CD4-positive, alpha-beta T cell (primary cell): Measurements from ENCODE around the gene SMIM28. TPM values are rescaled to one million over a fixed set of nuclear protein-coding genes. Genes with fewer than 3 reads are reported as not detected.
A peak's percentile ranks its signal among the peaks of the same experiment; 100 is the strongest.

Experiments used
- ATAC-seq: fragments of 200-7000 bp; cut with Tn5 transposase; one replicate; pipeline ENCODE4 v1.10.0; 2022; ENCODE audit warnings: mild to moderate bottlenecking; ENCODE audit not compliant: poor library complexity
- CTCF ChIA-PET: fragments of 350-600 bp; sonication (Branson Sonifier 250); formaldehyde crosslinking; loops from one replicate; lab custom pipeline; 2021; ENCODE audit warnings: antibody characterized with exemption, inconsistent platforms; lab: Charles Lee
- POLR2A ChIA-PET: fragments of 350-600 bp; sonication (Branson Sonifier 250); formaldehyde crosslinking; loops from one replicate; lab custom pipeline; 2021; ENCODE audit warnings: antibody characterized with exemption, inconsistent platforms; lab: Charles Lee
- DNase-seq, 14 experiments: peaks; one replicate each; pipeline ENCODE4 v3.0.0-alpha.2; 2013 to 2020; ENCODE audit warnings: mixed read lengths in 2 of 14
- H3K27ac ChIP-seq, 2 donors: one replicate each; pipeline versions ENCODE4 v1.5.1 to v1.7.0; 2013; ENCODE audit warnings: low read length in 2 of 2, low read depth in 1 of 2, mild to moderate bottlenecking in 1 of 2
- H3K27me3 ChIP-seq, 2 experiments: 1 replicate in 1 of 2; 2 replicates in 1 of 2; pipeline versions ENCODE4 v1.6.1 to v1.7.0; 2013; ENCODE audit warnings: low read length in 2 of 2, control low read depth in 1 of 2, mild to moderate bottlenecking in 1 of 2, moderate library complexity in 1 of 2; ENCODE audit not compliant: insufficient read depth in 2 of 2, control insufficient read depth in 1 of 2
- H3K36me3 ChIP-seq: one replicate; pipeline ENCODE4 v1.6.1; 2013; ENCODE audit warnings: low read length, control low read depth; ENCODE audit not compliant: insufficient read depth
- H3K4me1 ChIP-seq: one replicate; pipeline ENCODE4 v1.6.1; 2013; ENCODE audit warnings: low read length, control low read depth; ENCODE audit not compliant: insufficient read depth
- H3K4me3 ChIP-seq: one replicate; pipeline ENCODE4 v1.5.1; 2013; ENCODE audit warnings: mild to moderate bottlenecking, low read length, moderate library complexity
- H3K9me3 ChIP-seq, 2 experiments: 1 replicate in 1 of 2; 2 replicates in 1 of 2; pipeline versions ENCODE4 v1.6.1 to v1.7.0; 2013; ENCODE audit warnings: low read length in 2 of 2, mild to moderate bottlenecking in 2 of 2, control low read depth in 1 of 2, moderate library complexity in 1 of 2; ENCODE audit not compliant: control insufficient read depth in 1 of 2, insufficient read depth in 1 of 2
- H3K27ac Mint-ChIP-seq: one replicate; pipeline ENCODE4 v1.8.0; 2020; ENCODE audit warnings: mixed read lengths
- H3K27me3 Mint-ChIP-seq: one replicate; pipeline ENCODE4 v1.8.0; 2021; ENCODE audit warnings: mixed read lengths
- H3K36me3 Mint-ChIP-seq: one replicate; pipeline ENCODE4 v1.8.0; 2021; ENCODE audit warnings: low read depth, mixed read lengths
- H3K4me1 Mint-ChIP-seq: one replicate; pipeline ENCODE4 v1.8.0; 2021; ENCODE audit warnings: low read depth, mixed read lengths
- H3K4me3 Mint-ChIP-seq: one replicate; pipeline ENCODE4 v1.8.0; 2020; ENCODE audit warnings: mild to moderate bottlenecking, mixed read lengths
- H3K9me3 Mint-ChIP-seq: one replicate; pipeline ENCODE4 v1.8.0; 2020; ENCODE audit warnings: mixed read lengths
- intact Hi-C, 2 experiments: fragments of 100-400 bp; cut with DNase I in 1 of 2; cut with micrococcal nuclease in 1 of 2; formaldehyde crosslinking; loops; one replicate each; pipeline versions ENCODE4 v1.15.1 to v1.9.0; 2023 to 2025; cut with DNase I, micrococcal nuclease
- total RNA-seq, 174 experiments: library from RNA in 2 of 174; stranded (reverse) in 2 of 174; gene quantifications; one replicate each; pipeline ENCODE4 v1.2.3 and lab custom pipeline; 2021 to 2026
- TF ChIP-seq, protein P1 (sequence below): fragments of 200-600 bp; IDR thresholded peaks from one replicate; pipeline ENCODE4 v1.8.0; 2022; ENCODE audit warnings: antibody characterized with exemption, mild to moderate bottlenecking

Gene SMIM28
- total RNA-seq, 2 experiments from 2014 or later, result not detected

DNA sequence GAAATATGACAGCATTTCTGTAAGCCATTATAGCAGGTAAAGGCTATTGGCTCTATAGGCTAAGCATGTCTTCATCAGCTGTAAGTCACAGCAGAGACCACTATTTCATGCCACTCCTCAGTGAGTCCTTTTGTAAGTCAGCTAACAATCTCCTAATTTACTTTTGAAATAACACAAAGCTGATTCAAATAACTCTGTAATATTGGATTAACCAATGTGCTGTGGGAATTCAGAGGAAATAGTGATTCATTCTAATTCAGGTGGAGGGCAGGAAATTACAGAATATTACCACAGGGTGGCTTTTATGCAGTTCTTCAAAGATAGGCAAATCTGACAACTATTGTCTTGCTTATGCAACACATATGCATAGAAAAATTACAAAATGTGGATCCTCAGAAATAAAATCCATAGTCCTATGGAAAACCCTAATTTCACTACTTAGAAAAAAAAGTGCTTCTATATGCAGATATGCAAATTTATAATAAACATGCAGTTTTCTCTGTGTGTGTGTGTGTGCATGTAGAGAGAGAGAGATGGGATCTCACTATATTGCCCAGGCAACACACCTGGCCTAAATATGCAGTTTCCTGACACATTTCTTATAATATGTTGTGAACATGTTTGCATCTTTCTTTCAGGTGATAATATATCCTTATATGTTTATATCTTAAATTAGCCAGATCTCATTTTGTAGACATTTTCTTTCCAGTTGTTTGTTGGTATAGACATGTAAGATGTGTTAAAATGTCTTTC lies 4.8 kb upstream of the SMIM28 start:
- Histone ChIP-seq H3K4me3 (no peak overlapping the region), H3K4me1 (no peaks in the 10 kb centered on the region), H3K36me3 (no peaks in the 10 kb centered on the region), H3K27me3 (no peaks in the 10 kb centered on the region), H3K9me3 (no peaks in the 10 kb centered on the region), H3K27ac (no peak overlapping the region)
- intact Hi-C loops, result no loop called here
- TF ChIP-seq, protein P1, sequence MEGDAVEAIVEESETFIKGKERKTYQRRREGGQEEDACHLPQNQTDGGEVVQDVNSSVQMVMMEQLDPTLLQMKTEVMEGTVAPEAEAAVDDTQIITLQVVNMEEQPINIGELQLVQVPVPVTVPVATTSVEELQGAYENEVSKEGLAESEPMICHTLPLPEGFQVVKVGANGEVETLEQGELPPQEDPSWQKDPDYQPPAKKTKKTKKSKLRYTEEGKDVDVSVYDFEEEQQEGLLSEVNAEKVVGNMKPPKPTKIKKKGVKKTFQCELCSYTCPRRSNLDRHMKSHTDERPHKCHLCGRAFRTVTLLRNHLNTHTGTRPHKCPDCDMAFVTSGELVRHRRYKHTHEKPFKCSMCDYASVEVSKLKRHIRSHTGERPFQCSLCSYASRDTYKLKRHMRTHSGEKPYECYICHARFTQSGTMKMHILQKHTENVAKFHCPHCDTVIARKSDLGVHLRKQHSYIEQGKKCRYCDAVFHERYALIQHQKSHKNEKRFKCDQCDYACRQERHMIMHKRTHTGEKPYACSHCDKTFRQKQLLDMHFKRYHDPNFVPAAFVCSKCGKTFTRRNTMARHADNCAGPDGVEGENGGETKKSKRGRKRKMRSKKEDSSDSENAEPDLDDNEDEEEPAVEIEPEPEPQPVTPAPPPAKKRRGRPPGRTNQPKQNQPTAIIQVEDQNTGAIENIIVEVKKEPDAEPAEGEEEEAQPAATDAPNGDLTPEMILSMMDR, result peak; percentile 23
- ATAC-seq, result peak; percentile 49
- H3K27ac Mint-ChIP-seq, result no peak overlapping the region
- no peaks in the 10 kb centered on the region for H3K4me1 Mint-ChIP-seq
- POLR2A ChIA-PET, result interaction anchor here (0.6 kb wide), 1 partner anchor 72 kb away, joined by 3 read pairs; no protein-coding TSS in a partner anchor
- CTCF ChIA-PET, result interaction anchor here (0.9 kb wide), 1 partner anchor 138 kb away, joined by 3 read pairs; no protein-coding TSS in a partner anchor
- H3K9me3 Mint-ChIP-seq, result no peaks in the 10 kb centered on the region
- H3K4me3 Mint-ChIP-seq, result no peak overlapping the region
- no peaks in the 10 kb centered on the region for H3K36me3 Mint-ChIP-seq
- H3K27me3 Mint-ChIP-seq, result peaks cover 15% of the 10 kb centered on the region
- DNase-seq, result peak in 3 of 14 experiments; percentile 20 to 30 (median 21)

DNA sequence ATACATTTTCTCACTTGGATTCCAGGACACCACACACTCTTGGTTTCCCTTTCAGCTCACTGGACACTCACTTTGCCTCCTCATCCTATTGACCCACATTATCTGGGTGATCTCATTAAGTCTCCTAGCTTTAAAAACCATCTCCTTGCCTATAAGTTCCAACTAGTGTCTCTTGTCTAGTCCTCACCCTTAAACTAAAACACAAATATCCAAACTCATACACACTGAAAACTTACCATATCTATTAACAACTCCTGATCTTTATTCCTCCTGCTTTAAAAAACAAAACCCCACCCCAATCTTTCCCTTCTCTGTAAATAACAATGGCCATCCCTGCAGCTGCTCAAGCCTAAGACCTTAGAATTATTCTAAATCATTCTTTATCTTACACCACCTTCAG lies 3.5 kb upstream of the SMIM28 start:
- no peak for DNase-seq
- Mint-ChIP-seq H3K27me3 (peaks cover 15% of the 10 kb centered on the region), H3K9me3 (no peaks in the 10 kb centered on the region), H3K4me3 (no peak overlapping the region), H3K27ac (no peak overlapping the region), H3K36me3 (no peaks in the 10 kb centered on the region), H3K4me1 (no peaks in the 10 kb centered on the region)
- intact Hi-C loops, result no loop called here
- Histone ChIP-seq H3K4me1 (no peaks in the 10 kb centered on the region), H3K4me3 (no peak overlapping the region), H3K27ac (no peak overlapping the region), H3K36me3 (no peaks in the 10 kb centered on the region), H3K9me3 (no peaks in the 10 kb centered on the region), H3K27me3 (no peaks in the 10 kb centered on the region)
- TF ChIP-seq, protein P1, result no peak
- ChIA-PET POLR2A (no interaction called here), CTCF (no interaction called here)
- ATAC-seq, result no peak

DNA sequence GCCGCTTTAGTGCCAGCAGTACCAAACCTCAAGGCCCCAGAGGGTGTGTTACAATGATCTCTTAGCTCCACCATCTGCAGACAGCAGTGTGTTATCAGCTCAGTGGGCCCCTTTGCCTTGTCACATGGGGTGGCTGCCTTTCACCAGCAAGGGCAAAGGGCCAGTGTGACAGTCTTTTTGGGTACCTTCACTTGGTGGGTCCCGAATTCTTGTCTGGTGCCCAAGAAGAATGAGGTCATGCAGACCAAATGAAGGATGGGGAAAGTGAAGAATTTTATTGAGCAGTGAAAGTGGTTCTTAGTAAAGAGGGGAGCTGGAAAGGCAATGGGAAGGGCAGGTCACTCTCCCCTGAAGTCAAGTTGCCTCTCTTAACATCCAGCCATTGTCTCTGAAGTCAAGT lies 2.9 kb upstream of the SMIM28 start:
- DNase-seq (no peak), ATAC-seq (no peak)
- Histone ChIP-seq H3K27me3 (no peaks in the 10 kb centered on the region), H3K4me3 (no peak overlapping the region), H3K4me1 (no peaks in the 10 kb centered on the region), H3K9me3 (no peaks in the 10 kb centered on the region), H3K36me3 (no peaks in the 10 kb centered on the region), H3K27ac (no peak overlapping the region)
- H3K36me3 Mint-ChIP-seq, result no peaks in the 10 kb centered on the region
- H3K27ac Mint-ChIP-seq, result no peak overlapping the region
- no peaks in the 10 kb centered on the region for H3K4me1 Mint-ChIP-seq
- TF ChIP-seq, protein P1, result no peak
- POLR2A ChIA-PET, result no interaction called here
- no peaks in the 10 kb centered on the region for H3K9me3 Mint-ChIP-seq
- H3K4me3 Mint-ChIP-seq, result no peak overlapping the region
- intact Hi-C loops, result no loop called here
- H3K27me3 Mint-ChIP-seq, result peaks cover 14% of the 10 kb centered on the region
- CTCF ChIA-PET, result interaction anchor here (0.5 kb wide), 1 partner anchor 25 kb away, joined by 3 read pairs; no protein-coding TSS in a partner anchor
